CD4-positive, alpha-beta memory T cell (primary cell): ENCODE measurements around the gene BANF2. TPM values are rescaled to one million over a fixed set of nuclear protein-coding genes. Genes with fewer than 3 reads are reported as not detected.

Source experiments
- CTCF ChIA-PET: fragments of 350-600 bp; sonication (Branson Sonifier 250); formaldehyde crosslinking; loops from one replicate; lab custom pipeline; 2021; ENCODE audit warnings: inconsistent platforms; ENCODE audit not compliant: partially characterized antibody; lab: Charles Lee
- POLR2A ChIA-PET: fragments of 350-600 bp; sonication (Branson Sonifier 250); formaldehyde crosslinking; loops from one replicate; lab custom pipeline; 2021; ENCODE audit not compliant: partially characterized antibody; lab: Charles Lee
- DNase-seq, 5 donors: peaks; one replicate each; pipeline versions ENCODE4 v3.0.0 to v3.0.0-alpha.2; 2020 to 2022; ENCODE audit warnings: mixed read lengths in 1 of 5
- H3K27ac ChIP-seq: one replicate; pipeline ENCODE4 v1.7.0; 2013; ENCODE audit warnings: low read depth, low read length
- H3K27me3 ChIP-seq: 2 replicates; pipeline ENCODE4 v1.7.0; 2013; ENCODE audit warnings: mild to moderate bottlenecking, low read length, moderate library complexity; ENCODE audit not compliant: insufficient read depth
- H3K36me3 ChIP-seq: 2 replicates; pipeline ENCODE4 v1.7.0; 2013; ENCODE audit warnings: mild to moderate bottlenecking, low read length, moderate library complexity; ENCODE audit not compliant: insufficient read depth
- H3K4me1 ChIP-seq: 2 replicates; pipeline ENCODE4 v1.7.0; 2013; ENCODE audit warnings: mild to moderate bottlenecking, low read length, moderate library complexity; ENCODE audit not compliant: insufficient read depth
- H3K4me3 ChIP-seq, 2 donors: one replicate each; pipeline ENCODE4 v1.7.0; 2013; ENCODE audit warnings: low read length in 2 of 2, mild to moderate bottlenecking in 1 of 2
- H3K9me3 ChIP-seq, 2 donors: one replicate each; pipeline ENCODE4 v1.7.0; 2013; ENCODE audit warnings: low read length in 2 of 2, control low read depth in 1 of 2; ENCODE audit not compliant: control insufficient read depth in 1 of 2
- H3K27ac Mint-ChIP-seq, 7 donors: one replicate each; pipeline ENCODE4 v1.8.0; 2020 to 2021; ENCODE audit warnings: mixed read lengths in 7 of 7, mild to moderate bottlenecking in 6 of 7, inconsistent platforms in 3 of 7, moderate library complexity in 3 of 7
- H3K27me3 Mint-ChIP-seq, 2 donors: one replicate each; pipeline ENCODE4 v1.8.0; 2020 to 2021; ENCODE audit warnings: mixed read lengths in 2 of 2
- H3K36me3 Mint-ChIP-seq, 2 donors: one replicate each; pipeline ENCODE4 v1.8.0; 2020 to 2021; ENCODE audit warnings: mixed read lengths in 2 of 2, inconsistent platforms in 1 of 2, mild to moderate bottlenecking in 1 of 2
- H3K4me1 Mint-ChIP-seq, 4 donors: one replicate each; pipeline ENCODE4 v1.8.0; 2020 to 2021; ENCODE audit warnings: mixed read lengths in 4 of 4, mild to moderate bottlenecking in 1 of 4
- H3K4me3 Mint-ChIP-seq, 8 donors: one replicate each; pipeline ENCODE4 v1.8.0; 2020 to 2021; ENCODE audit warnings: mixed read lengths in 8 of 8, mild to moderate bottlenecking in 7 of 8, moderate library complexity in 6 of 8, inconsistent platforms in 3 of 8
- H3K9me3 Mint-ChIP-seq, 8 donors: one replicate each; pipeline ENCODE4 v1.8.0; 2020 to 2021; ENCODE audit warnings: mixed read lengths in 8 of 8, mild to moderate bottlenecking in 5 of 8, inconsistent platforms in 3 of 8, moderate library complexity in 1 of 8
- intact Hi-C: fragments of 100-400 bp; cut with micrococcal nuclease; formaldehyde crosslinking; loops from one replicate; pipeline ENCODE4 v1.15.1; 2023
- polyA plus RNA-seq, 2 donors: library from polyadenylated mRNA; unstranded; fragments of 300-500 nt; fragmentation: Illumina TruSeq; gene quantifications; one replicate each; pipeline ENCODE4 v1.2.3, GENCODE V29; 2021
- total RNA-seq, 2 experiments: library from RNA; stranded (reverse); gene quantifications; one replicate each; pipeline ENCODE4 v1.2.3, GENCODE V29; 2021

Gene BANF2
- total and polyA plus RNA-seq, 4 experiments from 2014 or later: not detected

DNA sequence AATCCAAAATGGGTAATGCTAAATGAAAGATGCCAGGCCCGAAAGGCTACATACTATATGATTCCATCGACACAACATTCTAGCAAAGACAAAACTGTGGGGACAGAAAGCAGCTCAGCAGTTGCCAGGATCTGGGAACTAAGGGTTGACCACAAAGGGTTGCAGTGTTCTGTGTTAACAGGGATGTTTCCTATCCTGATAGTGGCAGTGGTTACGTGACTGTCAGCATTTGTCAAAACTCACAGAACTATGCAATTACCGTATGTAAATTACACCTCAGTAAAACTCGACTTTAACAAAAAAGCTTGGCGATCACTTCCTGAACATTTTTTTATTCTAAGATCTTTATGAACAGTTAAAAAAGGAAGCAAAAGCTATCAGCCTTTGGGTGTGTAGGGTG, 83.9 kb downstream of the BANF2 start:
- no peak overlapping the region for H3K27ac ChIP-seq
- ChIA-PET POLR2A (no interaction called here), CTCF (no interaction called here)
- H3K36me3 ChIP-seq: no peaks in the 10 kb centered on the region
- intact Hi-C loops: no loop called here
- Mint-ChIP-seq H3K27ac (no peak overlapping the region), H3K4me1 (no peaks in the 10 kb centered on the region), H3K9me3 (no peaks in the 10 kb centered on the region), H3K27me3 (peaks cover 0 to 2% of the 10 kb centered on the region in 2 donors), H3K36me3 (peaks cover 0 to 3% of the 10 kb centered on the region in 2 donors), H3K4me3 (no peak overlapping the region)
- no peaks in the 10 kb centered on the region for H3K9me3 ChIP-seq
- H3K4me3 ChIP-seq: no peak overlapping the region
- H3K4me1 ChIP-seq: no peaks in the 10 kb centered on the region
- no peak for DNase-seq
- no peaks in the 10 kb centered on the region for H3K27me3 ChIP-seq

DNA sequence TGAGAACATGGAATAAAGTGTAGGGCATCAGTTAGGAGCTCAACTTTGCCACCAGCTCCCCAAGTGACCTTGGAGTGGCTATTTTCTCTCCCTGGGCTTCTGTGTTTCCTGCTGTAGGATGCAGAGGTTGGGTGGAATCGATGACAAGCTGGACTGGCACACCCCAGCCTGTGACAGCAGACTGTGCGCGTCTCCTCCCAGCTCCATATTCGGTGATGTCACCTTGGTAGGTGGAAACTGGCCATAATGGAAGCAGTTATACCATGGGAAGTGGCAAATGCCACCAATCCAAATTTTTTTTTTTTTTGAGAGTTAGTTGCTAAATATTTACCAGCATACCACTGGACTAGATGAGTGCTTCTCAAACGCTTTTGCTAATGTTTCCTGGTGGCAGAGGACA, 85.2 kb downstream of the BANF2 start:
- H3K27me3 Mint-ChIP-seq: peaks cover 0 to 4% of the 10 kb centered on the region in 2 donors
- no peaks in the 10 kb centered on the region for H3K4me1 Mint-ChIP-seq
- no peaks in the 10 kb centered on the region for H3K9me3 Mint-ChIP-seq
- H3K4me3 ChIP-seq: no peak overlapping the region
- no peak overlapping the region for H3K27ac Mint-ChIP-seq
- no peaks in the 10 kb centered on the region for H3K9me3 ChIP-seq
- H3K36me3 ChIP-seq: no peaks in the 10 kb centered on the region
- H3K36me3 Mint-ChIP-seq: peaks cover 0 to 3% of the 10 kb centered on the region in 2 donors
- no peak overlapping the region for H3K4me3 Mint-ChIP-seq
- intact Hi-C loops: no loop called here
- ChIA-PET CTCF (no interaction called here), POLR2A (no interaction called here)
- no peak for DNase-seq
- no peaks in the 10 kb centered on the region for H3K4me1 ChIP-seq
- H3K27me3 ChIP-seq: no peaks in the 10 kb centered on the region
- H3K27ac ChIP-seq: no peak overlapping the region

Other genes starting within 250 kb of the BANF2 start
- gene BFSP1, start 168.6 kb upstream of the BANF2 start, total RNA-seq: under 1 TPM; 0.87 to 0.94 TPM
- gene BFSP1, start 168.6 kb upstream of the BANF2 start, polyA plus RNA-seq: under 1 TPM; 0.21 to 0.96 TPM
- gene DSTN, start 129.9 kb upstream of the BANF2 start, total RNA-seq: 10 to 100 TPM; 43.1 to 49.1 TPM
- 100 to 1,000 TPM; 147 to 212 TPM for gene DSTN, start 129.9 kb upstream of the BANF2 start, polyA plus RNA-seq
- 10 to 100 TPM; 28.0 to 33.7 TPM for gene RRBP1, start 17.7 kb upstream of the BANF2 start, total RNA-seq
- 10 to 100 TPM in 1 of 2 donors, under 1 TPM in 1; 0.63 to 13.9 TPM for gene RRBP1, start 17.7 kb upstream of the BANF2 start, polyA plus RNA-seq